ENCODE data around the gene FOXK1.
A peak's percentile ranks its signal among the peaks of the same experiment; 100 is the strongest.

FOXK1 gene

GRCh38 chr7:4768597-4769569 is 86.8 kb downstream of the FOXK1 start:
- DNase-seq = no peak

- no peak for DNase-seq
These were observed 87.7 kb downstream of the FOXK1 start for GRCh38 chr7:4769761-4770160.

- DNase-seq = no peak
These were observed 88.8 kb downstream of the FOXK1 start for GRCh38 chr7:4770886-4771285.

GRCh38 chr7:4771737-4772136 is 89.6 kb downstream of the FOXK1 start:
- no peak for DNase-seq

- DNase-seq = no peak
These were observed 90.2 kb downstream of the FOXK1 start for GRCh38 chr7:4772306-4772705.

GRCh38 chr7:4774007-4774406 is 91.9 kb downstream of the FOXK1 start:
- no peak for DNase-seq

- no peak for DNase-seq
These were observed 92.7 kb downstream of the FOXK1 start for GRCh38 chr7:4774658-4775249.

GRCh38 chr7:4775250-4775847 is 93.3 kb downstream of the FOXK1 start, which contains the start of gene AP5Z1:
TSS of gene AP5Z1 (plus strand) at chr7:4775623. CDS start at chr7:4775716, 93 bp downstream.
- peak; percentile 90 for DNase-seq

GRCh38 chr7:4775848-4776623 is 93.9 kb downstream of the FOXK1 start:
- no peak for DNase-seq

- no peak for DNase-seq
These were observed 97.0 kb downstream of the FOXK1 start for GRCh38 chr7:4779118-4779517.

- no peak for DNase-seq
These were observed 99.4 kb downstream of the FOXK1 start for GRCh38 chr7:4781366-4782069.

- no peak for DNase-seq
These were observed 100.5 kb downstream of the FOXK1 start for GRCh38 chr7:4782333-4783291.

GRCh38 chr7:4783292-4783652 is 101.2 kb downstream of the FOXK1 start:
- no peak for DNase-seq

- DNase-seq = no peak
These were observed 101.8 kb downstream of the FOXK1 start for GRCh38 chr7:4783762-4784351.

GRCh38 chr7:4784799-4785198 is 102.7 kb downstream of the FOXK1 start:
- DNase-seq = no peak

GRCh38 chr7:4785371-4785770 is 103.3 kb downstream of the FOXK1 start:
- no peak for DNase-seq

- DNase-seq = no peak
These were observed 103.9 kb downstream of the FOXK1 start for GRCh38 chr7:4786015-4786414.

- DNase-seq = no peak
These were observed 105.4 kb downstream of the FOXK1 start for GRCh38 chr7:4787541-4787940.

- no peak for DNase-seq
These were observed 106.0 kb downstream of the FOXK1 start for GRCh38 chr7:4787947-4788626.

- DNase-seq = no peak
These were observed 106.6 kb downstream of the FOXK1 start for GRCh38 chr7:4788627-4789189.

All from activated CD4-positive, alpha-beta T cell treated with anti-CD3 and anti-CD28 coated beads for 1 hour (primary cell).